HG03457 (cell line): ENCODE results near the gene DDIAS.
"Not testable (repeated sequence)": the region's sequence is repeated elsewhere in the genome, so short reads cannot be mapped to it uniquely, and the experiment has no call there.

ENCODE experiments used
- ATAC-seq: cut with Tn5 transposase; IDR thresholded peaks from one replicate; pipeline ENCODE4 v1.9.1; 2021; ENCODE audit warnings: moderate number of reproducible peaks; ENCODE audit not compliant: unreplicated experiment

Gene DDIAS, protein sequence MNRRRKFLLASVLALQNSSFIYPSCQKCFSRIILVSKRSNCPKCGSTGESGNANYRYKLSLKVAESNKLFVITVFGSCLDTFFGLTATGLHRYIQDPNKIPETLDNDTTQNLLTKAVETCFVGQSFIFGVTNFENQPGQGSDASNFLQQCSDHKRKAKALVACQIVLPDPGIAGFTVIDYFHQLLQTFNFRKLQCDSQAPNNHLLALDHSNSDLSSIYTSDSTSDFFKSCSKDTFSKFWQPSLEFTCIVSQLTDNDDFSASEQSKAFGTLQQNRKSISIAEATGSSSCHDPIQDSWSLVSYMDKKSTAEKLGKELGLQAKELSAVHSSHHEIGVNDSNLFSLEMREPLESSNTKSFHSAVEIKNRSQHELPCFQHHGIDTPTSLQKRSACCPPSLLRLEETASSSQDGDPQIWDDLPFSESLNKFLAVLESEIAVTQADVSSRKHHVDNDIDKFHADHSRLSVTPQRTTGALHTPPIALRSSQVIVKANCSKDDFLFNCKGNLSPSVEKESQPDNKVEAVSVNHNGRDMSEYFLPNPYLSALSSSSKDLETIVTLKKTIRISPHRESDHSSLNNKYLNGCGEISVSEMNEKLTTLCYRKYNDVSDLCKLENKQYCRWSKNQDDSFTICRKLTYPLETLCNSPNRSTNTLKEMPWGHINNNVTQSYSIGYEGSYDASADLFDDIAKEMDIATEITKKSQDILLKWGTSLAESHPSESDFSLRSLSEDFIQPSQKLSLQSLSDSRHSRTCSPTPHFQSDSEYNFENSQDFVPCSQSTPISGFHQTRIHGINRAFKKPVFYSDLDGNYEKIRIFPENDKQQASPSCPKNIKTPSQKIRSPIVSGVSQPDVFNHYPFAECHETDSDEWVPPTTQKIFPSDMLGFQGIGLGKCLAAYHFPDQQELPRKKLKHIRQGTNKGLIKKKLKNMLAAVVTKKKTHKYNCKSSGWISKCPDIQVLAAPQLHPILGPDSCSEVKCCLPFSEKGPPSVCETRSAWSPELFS

DNA sequence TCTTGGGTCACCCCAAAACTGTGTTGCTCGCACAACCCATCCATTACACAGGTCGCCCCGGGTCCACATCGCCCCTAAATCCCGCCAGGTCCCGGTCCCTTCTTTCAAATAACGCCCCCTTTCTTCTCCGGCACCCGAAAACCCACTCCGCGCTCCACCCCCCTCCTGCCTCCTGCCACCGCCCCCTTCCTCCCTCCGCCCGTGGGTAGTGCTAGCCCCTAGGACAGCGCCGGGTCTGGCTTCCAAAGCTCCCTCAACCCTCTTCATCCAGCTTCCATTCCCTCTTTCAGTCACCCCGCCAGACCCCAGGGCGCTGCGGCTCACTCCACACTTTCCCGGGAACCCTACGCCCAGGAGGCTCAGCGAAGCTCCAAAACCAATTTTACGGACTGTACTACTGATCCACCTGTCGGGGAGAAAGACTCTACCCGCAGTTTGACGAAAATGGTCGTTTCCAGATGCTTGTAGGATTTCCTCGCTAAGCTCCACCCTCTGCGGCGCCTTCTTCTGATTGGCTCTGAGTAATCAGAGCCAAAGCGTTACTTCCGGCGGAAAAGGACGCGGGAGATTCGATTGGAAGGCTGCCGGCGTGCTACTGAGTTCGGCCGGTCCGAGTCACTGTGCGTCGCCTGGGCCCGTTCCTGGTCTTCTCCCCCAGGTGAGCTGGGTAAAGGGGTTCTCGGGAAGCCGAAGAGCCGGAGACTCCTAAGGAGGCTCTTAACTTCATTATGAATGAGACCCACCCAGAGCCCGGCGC lies at the start of gene DDIAS:
Gene DDIAS, plus strand, starts transcription at position 572 of the 757 bp plus-strand sequence. CDS start 13,003 bp downstream, outside the sequence.
- ATAC-seq = peak; percentile 62

DNA sequence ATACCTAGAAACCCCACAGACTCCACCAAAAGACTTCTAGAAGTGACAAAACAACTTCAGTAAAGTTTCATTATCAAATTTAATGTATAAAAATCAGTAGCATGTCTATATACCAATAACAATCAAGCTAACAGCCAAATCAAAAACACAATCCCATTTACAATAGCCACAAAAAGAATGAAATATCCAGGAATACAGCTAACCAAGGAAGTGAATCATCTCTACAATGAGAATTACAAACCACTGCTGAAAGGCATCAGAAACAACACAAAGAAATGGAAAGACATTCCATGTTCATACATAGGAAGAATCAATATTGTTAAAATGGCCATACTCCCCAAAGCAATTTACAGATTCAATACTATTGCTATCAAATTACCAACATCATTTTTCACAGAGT lies 47.3 kb upstream of the DDIAS start:
- no peak for ATAC-seq

DNA sequence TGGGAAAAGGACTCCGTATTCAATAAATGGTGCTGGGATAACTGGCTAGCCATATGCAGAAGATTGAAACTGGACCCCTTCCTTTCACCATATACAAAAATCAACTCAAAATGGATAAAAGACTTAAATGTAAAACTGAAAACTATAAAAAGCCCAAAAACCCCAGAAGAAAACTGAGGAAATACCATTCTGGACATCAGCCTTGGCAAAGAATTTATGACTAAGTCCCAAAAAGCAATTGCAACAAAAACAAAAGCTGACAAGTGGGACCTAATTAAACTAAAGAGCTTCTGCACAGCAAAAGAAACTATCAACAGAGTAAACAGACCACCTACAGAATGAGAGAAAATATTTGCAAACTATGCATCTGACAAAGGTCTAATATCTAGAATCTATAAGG lies 46.6 kb upstream of the DDIAS start:
- not testable (repeated sequence) for ATAC-seq

DNA sequence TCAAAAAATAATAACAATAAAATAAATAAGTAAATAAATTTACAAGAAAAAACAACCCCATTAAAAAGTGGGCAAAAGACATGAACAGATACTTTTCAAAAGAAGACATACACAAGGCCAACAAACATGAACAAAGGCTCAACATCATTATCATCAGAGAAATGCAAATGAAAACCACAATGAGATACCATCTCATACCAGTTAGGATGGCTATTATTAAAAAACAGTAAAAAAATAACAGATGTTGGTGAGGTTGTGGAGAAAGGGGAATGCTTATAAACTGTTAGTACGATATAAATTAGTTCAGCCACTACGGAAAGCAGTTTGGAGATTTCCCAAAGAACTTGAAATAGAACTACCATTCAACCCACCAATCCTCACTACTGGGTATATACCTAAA lies 45.9 kb upstream of the DDIAS start:
- no peak for ATAC-seq

DNA sequence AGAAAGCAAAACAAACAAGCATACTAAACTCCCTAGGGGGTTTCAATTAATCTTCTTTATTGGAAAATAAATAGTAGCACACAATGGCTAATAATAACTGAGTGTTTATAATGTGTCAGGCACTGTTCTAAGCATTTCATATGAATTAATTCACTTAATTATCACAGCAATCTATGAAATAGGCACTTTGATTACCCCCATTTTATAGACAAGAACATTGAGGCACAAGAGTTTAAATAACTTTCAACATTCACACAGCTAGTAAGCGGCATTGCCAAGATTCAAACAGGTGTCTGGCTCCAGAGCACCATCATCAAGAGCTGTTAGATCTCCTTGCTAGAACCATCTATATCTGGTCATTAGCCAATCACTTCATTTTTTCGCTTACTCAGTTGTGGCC lies 44.4 kb upstream of the DDIAS start:
- no peak for ATAC-seq

DNA sequence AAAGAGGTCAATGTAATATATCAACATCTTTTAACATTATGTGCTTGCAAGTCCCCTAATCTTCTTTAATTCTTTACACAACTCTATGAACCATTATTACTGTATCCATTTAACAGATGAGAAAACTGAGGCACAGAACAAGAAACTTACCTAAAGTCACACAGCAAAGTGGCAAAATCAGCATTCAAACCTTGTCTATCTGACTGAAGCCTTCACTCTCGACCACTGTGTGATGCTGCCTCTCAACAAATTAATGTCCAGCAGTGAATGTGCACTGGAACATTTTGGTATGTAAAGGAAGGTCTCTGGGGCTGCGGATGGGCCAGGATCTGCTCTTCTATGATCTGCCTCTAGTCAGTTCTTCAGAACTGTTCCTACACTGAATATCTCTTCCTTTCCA lies 43.4 kb upstream of the DDIAS start:
- ATAC-seq = no peak

DNA sequence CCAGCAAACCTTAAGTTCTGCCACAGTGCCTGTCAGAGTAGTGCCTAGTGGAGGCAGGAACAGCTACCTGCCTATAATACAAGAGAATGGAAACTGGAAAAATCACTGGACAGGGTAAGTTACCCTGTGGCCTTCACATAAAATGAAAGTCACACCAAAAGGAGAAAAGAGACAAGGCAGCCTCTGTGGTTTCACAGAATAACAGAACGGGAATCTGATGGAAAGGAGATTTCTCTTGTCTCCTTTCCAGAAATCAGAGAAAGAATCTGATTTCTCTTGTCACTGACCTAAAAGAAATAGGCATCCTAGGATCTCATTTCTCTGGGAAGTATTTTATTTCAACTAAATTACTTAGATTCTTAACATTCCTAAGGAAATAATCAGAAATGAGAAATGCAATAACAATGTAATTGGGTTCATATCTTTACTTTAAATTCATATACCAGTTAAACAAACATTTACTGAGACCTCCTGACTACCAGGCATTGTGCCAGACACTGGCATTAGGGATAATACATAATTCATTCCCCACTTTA lies 42.9 kb upstream of the DDIAS start:
- ATAC-seq = no peak

DNA sequence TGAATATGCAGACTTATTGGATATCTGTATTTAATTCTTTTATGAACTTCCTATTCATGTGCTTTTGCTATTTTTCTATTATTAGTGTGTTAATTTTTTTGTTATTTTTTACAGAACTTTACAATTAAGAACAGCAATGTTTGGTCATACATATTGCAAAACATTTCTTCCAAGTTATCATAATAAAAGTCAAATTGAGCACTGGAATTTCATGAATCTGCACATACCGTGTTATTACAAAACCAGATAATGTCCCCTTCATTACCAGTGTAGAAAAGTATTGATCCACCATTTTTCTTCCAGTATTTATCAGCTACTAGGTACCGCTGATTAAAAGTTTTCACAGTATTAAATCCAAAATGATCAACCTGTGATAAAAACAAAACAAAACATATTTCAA lies 41.8 kb upstream of the DDIAS start:
- ATAC-seq = no peak

DNA sequence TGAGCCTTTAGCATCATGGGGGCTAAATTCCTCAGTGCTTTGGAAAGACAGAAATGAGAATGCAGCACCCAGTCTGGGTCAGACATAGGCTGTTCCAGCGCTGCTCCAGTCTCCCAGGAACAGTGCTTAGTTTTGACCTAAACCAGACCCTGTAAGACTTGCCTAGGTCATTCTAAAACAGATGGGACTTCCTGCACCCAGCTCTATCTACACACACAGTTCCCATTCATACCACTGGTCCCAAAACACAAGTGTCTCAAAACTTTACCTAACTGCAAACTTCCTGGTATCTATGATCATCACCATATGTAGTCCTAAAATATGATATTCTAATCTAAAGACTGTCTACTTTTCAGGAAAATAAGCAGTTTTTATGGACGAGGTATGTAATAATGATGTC lies 39.2 kb upstream of the DDIAS start:
- ATAC-seq = no peak

DNA sequence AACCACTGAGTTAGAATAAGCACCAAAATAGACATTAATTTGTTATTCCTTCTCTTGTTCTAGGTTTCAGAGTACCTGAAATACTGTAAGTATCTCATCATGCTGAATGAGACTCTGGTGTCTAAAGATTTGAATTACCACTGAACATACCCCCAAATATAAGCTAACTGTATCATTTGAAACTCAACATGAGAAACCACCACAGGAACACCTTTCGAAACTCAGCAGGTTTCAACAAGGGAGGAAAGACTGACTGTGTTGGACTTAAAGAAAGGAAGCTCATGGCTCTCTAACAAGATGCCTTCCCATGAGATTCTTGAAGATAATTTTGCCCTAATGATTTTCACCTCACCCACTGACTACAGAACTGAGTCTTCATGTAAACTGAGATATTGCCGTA lies 38.3 kb upstream of the DDIAS start:
- no peak for ATAC-seq

DNA sequence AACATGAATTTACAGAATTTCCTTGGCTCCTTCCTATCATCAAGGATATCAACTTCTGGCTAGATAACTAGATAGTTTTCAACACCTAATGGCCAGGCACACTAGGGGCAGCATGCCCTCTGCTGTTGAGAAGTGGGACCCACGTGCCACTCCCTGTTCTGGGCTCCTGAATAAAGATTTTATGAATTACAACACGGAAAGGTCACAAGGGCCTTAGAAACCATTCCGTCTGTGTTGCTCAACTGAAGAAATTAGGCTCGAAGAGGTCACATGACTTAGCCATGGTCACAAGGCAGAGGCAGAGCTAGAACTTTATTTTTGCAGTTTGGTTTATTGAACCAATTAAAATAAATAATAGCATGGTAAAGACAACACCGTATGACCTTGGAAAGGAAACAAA lies 37.3 kb upstream of the DDIAS start:
- ATAC-seq = no peak

DNA sequence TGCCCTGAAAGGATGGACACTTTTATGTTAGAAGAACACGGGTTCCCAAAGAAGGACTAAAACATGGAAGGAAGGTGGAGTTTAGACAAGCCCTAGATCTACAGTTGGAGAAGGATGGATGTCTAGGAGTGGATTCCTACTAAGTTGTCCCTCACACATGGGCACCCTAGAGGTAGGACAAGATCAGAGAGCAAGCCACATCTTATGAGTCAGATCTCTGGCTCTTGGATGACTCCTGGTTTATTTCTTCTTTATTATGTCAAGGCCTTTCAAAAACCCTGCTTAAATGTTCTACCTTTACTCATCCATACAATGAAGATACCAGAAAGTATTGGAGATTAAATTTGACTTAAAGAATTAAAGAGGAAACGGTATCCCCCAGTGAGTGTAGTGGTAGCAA lies 35.7 kb upstream of the DDIAS start:
- no peak for ATAC-seq

DNA sequence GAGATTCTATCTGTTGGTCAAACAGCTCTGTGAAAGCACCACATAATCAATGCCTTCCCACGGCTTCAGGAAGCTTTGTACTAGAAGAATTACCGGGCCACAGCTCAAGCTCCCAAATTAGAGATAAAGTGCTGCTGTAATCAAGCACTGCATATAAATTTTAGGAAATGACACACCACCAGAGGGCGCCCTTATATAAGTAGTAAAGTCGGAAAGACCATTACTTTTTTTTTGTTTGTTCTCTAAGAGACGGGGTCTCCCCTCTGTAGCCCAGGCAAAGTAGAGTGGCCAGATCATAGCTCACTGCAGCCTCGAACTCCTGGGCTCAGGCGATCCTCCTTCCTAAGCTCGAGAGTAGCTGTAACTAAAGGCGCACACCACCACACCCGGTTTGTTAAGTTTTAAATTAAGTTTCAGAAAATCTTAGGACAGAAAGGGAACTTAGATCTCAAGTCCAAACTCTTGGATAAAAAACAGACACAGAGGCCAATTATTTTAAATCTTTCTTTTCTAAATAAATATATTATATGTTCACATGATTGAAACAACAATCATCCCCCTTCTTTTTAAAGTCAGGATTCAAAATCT lies 33.9 kb upstream of the DDIAS start:
- ATAC-seq = no peak

DNA sequence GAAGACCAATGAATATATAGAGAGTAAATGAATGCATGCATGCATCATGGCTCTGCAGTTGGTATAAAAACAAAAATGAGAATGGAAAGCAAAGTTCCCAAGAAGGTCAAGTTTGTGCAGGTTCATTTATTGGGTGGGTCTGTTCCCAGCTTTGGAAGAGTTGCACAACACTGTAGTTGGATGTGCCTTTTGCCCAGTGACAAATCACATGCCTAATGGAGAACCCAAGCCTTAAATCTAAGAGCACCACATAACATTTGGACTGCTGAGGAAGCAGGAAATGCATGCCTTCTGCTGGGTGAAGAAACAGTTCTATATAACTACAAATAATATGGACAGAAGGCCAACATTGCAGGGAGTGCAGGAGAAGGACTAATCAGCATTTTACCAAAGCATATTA lies 31.9 kb upstream of the DDIAS start:
- no peak for ATAC-seq

DNA sequence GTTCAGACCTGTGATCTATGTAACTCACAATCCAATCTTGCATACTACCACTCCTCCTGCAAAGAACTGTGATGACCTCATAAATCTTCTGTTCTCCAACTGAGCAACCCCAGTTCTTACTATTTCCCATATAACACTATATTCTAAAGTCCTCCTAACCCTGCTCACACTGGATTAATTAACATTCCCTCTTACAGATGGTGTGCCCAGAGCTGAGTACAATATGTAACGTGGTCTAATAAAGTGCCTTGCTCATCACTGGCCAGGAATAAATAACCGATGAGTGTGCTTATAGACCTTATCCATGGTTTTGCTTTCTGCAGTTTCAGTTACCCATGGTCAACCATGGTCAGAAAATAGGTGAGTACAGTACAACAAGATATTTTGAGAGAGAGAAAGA lies 29.9 kb upstream of the DDIAS start:
- ATAC-seq = no peak

DNA sequence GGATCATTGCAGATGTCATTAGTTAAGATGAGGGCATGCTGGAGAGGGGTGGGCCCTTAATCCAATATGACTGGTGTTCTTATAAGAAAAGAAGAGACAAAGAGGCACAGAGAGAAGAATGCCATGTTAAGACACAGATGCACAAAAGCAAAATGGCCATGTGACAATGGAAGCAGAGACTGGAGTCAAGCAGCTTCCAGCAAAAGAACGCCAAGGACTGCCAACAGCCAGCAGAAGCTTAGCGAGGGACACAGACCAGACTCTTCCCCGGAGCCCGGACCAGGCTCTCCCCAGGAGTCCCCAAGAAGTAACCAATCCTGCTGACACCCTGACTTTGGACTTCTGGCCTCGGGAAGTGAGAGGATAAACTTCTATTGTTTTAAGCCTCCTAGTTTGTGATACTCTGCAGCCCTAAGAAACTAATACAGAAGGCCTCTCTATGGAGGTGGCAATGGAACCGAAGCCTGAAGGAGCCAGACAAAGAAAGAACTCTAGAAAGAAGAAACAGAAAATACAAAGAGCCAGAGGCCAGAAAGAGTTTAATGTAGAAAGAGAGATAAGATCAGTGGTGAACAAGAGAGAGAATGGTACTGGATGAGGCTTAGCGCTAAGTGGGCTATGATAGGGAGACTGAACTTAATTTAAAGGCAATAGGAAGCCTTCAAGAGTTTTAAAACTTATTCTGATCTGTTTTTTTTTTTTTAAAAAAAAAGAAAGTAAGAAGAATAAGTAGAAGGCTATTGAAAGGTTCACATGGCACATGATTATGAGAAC lies 29.0 kb upstream of the DDIAS start:
- ATAC-seq = no peak

DNA sequence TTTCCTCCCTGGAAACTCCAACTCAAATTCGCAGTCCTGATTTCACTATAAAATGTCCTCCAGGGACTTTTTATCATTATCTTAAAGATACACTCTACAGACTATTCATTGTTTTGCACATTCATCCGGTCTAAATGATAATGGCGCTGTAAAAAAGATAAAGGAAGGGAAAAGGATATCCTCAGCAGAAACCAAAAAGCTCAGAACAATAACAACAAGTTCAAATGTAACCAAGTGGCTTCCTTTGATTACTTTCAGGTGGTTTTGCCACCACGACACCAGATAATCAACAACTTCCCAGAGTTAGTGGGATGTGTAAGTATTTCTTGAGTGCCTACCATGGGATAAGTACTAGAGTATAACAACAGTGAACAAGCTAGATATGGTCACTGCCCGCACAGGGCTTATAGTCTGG lies 27.6 kb upstream of the DDIAS start:
- no peak for ATAC-seq

DNA sequence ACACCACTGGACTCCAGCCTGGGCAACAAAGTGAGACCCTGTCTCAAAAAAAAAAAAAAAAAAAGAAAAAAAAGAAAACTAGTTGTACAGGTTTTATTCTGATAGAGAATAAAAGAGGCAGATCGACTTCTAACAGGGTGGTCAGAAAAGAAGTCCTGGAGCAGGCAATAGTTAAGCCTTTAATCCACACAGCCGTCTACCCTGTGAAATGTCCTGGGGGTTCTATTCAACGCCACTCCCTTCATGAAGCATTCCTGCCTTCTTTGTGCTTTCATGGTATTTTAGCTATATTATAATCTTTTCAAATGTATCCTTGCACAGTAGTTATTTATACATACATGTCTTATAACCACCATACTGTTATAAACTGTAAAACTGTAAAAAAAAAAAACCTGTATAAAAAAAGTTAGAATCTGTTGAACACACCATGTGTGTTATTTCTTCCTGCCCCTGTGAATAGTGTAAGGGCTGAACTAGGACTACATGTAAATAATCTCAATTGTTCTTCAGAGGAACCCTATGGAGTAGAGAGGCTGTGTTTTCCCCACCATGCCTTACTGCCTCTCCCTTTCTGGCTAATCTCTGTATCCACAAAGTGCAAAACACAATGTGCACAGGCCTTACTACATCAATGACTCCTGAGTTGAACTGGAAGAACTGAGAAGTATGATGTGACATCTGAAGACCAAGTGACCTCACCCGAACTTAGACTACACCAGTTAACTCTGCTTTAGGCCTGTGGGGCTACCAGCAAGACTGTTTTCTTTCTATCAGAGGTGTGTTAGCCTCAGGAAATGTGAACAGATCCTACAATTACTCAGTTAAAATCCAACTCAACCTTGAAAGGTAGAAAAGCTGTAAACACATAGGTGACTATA lies 26.7 kb upstream of the DDIAS start:
- ATAC-seq = no peak

DNA sequence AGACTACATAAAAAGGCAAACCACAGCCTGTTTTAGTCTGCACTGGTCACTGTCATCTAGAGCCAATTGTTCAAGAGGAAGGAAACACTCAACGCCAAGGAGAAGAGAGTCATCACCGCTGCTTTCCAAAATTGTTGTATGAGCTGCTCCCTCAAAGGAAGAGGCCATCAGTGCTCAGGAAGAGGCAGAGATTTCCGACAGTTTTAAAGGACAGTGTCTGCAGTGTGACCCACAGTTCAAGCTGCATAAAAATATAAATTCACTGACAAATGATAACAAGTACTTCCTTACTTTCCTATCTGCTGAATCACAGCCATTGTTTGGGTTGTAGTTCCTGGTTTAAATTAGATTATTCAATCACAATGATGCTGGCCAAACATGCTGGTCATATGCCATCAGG lies 17.7 kb upstream of the DDIAS start:
- ATAC-seq = no peak
